Fibroblast of lung (primary cell): ENCODE measurements around the gene CAMTA1.

ENCODE experiments used
- EZH2 ChIP-seq: IDR thresholded peaks from 2 replicates; pipeline ENCODE4 v1.5.1; 2012; ENCODE audit warnings: low read length, control low read depth, mild to moderate bottlenecking; ENCODE audit errors: missing control alignments
- TF ChIP-seq, protein P1 (sequence below), 2 donors: IDR thresholded peaks in 1 of 2; conservative IDR thresholded peaks in 1 of 2; 1 replicate in 1 of 2; 2 replicates in 1 of 2; pipeline ENCODE4 v1.5.1; 2011 to 2012; ENCODE audit warnings: low read length in 2 of 2, control low read depth in 1 of 2, inconsistent platforms in 1 of 2, low read depth in 1 of 2, mild to moderate bottlenecking in 1 of 2

DNA sequence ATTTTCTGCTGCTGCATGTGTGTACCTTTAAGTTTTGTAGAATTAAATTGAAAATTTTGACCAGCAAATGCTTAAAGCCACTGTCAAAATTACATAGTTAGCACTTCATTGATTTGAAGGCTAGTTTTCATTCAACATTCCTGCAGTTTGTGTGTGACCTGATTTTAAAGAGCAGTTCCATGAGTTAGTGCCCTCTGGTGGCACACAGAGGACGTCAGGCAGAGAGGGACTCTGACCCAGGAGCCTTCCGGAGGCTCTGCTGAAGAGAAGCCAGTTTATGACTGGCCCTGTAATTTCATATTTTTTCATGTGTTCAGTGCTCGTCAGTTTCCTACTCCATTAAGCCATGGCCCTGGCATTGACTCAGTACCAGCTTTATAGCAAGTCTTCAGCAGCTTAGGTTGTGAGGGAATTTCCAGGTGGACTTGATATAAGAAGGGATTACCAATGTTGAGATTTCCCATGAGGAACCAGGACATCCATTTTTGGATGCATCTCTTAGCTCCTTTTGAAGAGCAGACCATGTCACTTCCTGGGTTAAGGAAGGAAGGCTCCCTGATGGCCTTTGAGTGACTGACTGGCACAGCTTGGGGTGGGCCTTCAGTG lies 104.7 kb downstream of the CAMTA1 start:
- TF ChIP-seq, protein P1, sequence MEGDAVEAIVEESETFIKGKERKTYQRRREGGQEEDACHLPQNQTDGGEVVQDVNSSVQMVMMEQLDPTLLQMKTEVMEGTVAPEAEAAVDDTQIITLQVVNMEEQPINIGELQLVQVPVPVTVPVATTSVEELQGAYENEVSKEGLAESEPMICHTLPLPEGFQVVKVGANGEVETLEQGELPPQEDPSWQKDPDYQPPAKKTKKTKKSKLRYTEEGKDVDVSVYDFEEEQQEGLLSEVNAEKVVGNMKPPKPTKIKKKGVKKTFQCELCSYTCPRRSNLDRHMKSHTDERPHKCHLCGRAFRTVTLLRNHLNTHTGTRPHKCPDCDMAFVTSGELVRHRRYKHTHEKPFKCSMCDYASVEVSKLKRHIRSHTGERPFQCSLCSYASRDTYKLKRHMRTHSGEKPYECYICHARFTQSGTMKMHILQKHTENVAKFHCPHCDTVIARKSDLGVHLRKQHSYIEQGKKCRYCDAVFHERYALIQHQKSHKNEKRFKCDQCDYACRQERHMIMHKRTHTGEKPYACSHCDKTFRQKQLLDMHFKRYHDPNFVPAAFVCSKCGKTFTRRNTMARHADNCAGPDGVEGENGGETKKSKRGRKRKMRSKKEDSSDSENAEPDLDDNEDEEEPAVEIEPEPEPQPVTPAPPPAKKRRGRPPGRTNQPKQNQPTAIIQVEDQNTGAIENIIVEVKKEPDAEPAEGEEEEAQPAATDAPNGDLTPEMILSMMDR (conservative IDR thresholded peaks at IDR 0.05 in 1 of 2, IDR thresholded peaks at IDR 0.05 in 1 of 2; ENCODE audit: low read depth in 1 of 2, low read length in 2 of 2): peak; percentile 84 to 94
- TF ChIP-seq EZH2: no peak
